ENCODE data around the gene ADD1. TPM values are rescaled to one million over a fixed set of nuclear protein-coding genes. Genes with fewer than 3 reads are reported as not detected.

ADD1 gene
- total RNA-seq, 4 donors from 2014 or later = 144 to 273 (median 203) TPM

GRCh38 chr4:2829933-2830451 is 13.7 kb upstream of the ADD1 start:
- TF ChIP-seq CTCF (IDR thresholded peaks at IDR 0.05; ENCODE audit: low read depth) = no peak

GRCh38 chr4:2830632-2831610 is 12.7 kb upstream of the ADD1 start:
- TF ChIP-seq CTCF (IDR thresholded peaks at IDR 0.05; ENCODE audit: low read depth) = no peak

GRCh38 chr4:2831611-2832308 is 11.9 kb upstream of the ADD1 start:
- TF ChIP-seq CTCF (IDR thresholded peaks at IDR 0.05; ENCODE audit: low read depth) = no peak

- TF ChIP-seq CTCF (IDR thresholded peaks at IDR 0.05; ENCODE audit: low read depth) = no peak
These were observed 11.2 kb upstream of the ADD1 start for GRCh38 chr4:2832309-2832980.

GRCh38 chr4:2832981-2833670 is 10.5 kb upstream of the ADD1 start:
- TF ChIP-seq CTCF (IDR thresholded peaks at IDR 0.05; ENCODE audit: low read depth) = no peak

- TF ChIP-seq CTCF (IDR thresholded peaks at IDR 0.05; ENCODE audit: low read depth) = no peak
These were observed 10.0 kb upstream of the ADD1 start for GRCh38 chr4:2833671-2834000.
